Measurements from ENCODE around the gene B3GAT1.

GRCh38 chr11:134410766-134411165 is 1.3 kb downstream of the B3GAT1 start:
- TF ChIP-seq CTCF (IDR thresholded peaks at IDR 0.05) (no peak), POLR2A (IDR thresholded peaks at IDR 0.05) (no peak)

Measured in lower leg skin (tissue), 3 donors.